Stimulated activated CD4-positive, alpha-beta T cell treated with anti-CD3 and anti-CD28 coated beads, Interleukin-4, amount 100 ng/mL, for 1 hour (primary cell): ENCODE results near the gene CASP2.
A peak's percentile ranks its signal among the peaks of the same experiment; 100 is the strongest.

Source experiments
- DNase-seq: peaks from one replicate; pipeline ENCODE4 v3.0.0-alpha.2; 2020

The CASP2 gene

DNA sequence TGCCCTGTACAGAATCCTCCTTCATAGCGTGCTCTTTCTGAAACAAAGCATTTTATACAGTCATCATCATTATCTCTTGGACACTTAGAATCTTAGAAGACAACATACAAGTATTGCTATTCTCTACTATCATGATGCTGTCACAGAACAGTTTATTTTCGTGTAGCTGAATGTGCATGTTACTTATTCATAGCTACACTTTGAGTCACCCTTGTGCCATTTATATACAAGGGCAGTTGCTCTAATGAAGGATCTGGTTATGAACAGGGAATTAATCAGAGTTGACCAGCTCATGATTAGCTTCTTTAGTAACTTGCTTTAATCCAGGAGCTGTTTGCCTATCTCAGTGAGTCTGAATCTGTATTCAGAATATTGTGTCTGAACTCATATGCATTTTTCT, 11.2 kb downstream of the CASP2 start:
- DNase-seq, result no peak

DNA sequence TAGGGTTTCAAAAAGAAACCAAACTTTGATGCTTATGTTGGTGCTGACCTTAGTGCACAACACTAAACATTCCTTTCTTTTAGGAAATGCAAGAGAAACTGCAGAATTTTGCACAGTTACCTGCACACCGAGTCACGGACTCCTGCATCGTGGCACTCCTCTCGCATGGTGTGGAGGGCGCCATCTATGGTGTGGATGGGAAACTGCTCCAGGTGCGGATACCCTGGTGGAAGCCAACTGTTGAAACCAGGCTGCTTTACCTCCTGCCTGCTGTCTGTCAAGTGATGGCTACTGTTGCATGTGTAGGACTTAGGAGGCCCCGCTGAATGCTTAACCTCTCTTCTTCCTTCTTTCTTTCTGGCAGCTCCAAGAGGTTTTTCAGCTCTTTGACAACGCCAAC, 11.7 kb downstream of the CASP2 start:
- DNase-seq, result peak; percentile 63

- DNase-seq, result no peak
Observed at GRCh38 chr7:143300959-143301935, 13.1 kb downstream of the CASP2 start.

- DNase-seq, result no peak
Observed at GRCh38 chr7:143303733-143304132, 15.6 kb downstream of the CASP2 start.

DNA sequence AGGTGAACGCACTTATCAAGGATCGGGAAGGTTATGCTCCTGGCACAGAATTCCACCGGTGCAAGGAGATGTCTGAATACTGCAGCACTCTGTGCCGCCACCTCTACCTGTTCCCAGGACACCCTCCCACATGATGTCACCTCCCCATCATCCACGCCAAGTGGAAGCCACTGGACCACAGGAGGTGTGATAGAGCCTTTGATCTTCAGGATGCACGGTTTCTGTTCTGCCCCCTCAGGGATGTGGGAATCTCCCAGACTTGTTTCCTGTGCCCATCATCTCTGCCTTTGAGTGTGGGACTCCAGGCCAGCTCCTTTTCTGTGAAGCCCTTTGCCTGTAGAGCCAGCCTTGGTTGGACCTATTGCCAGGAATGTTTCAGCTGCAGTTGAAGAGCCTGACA, 16.8 kb downstream of the CASP2 start:
- DNase-seq, result no peak

- DNase-seq, result peak; percentile 75
Observed at GRCh38 chr7:143305423-143306070, 17.4 kb downstream of the CASP2 start.

- DNase-seq, result no peak
Observed at GRCh38 chr7:143308632-143309031, 20.5 kb downstream of the CASP2 start.

DNA sequence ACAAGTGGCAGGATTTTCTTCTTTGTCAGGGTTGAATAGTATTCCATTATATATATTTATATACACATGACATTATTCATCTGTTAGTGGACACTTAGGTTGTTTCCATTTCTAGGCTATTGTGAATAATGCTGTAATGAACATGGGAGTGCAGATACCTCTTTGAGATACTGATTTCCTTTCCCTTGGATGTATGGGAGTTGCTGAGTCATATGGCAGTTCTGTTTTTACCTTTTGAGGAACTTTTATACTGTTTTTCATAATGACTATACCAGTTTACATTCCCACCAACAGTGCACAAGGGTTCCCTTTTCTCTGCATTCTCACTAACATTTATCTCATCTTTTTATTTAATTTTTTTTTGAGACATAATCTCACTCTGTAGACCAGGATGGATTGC, 26.0 kb downstream of the CASP2 start:
- DNase-seq, result no peak

- DNase-seq, result no peak
Observed at GRCh38 chr7:143315776-143316175, 27.6 kb downstream of the CASP2 start, which contains the start of gene CLCN1. Gene CLCN1, plus strand, starts transcription at chr7:143316111. Its CDS starts 102 bp downstream, at chr7:143316213.

DNA sequence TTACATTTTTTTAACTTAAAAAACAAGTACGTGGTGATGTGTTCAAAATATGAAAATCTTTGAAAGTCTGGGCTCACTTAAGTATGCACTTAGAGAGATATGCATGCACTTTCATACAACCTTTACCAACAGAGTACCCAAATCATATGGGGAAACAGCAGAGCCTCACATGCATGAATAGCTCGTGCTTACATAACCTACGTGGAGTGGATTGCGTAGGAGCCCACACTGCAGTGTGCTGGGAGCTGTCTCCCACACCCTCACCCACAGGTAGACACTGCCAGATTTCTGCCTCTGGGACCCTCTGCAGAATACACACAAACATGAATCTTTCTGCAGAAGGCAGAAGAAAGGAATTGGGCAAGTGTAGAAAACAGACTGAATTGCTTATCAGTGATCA, 28.3 kb downstream of the CASP2 start:
- DNase-seq, result no peak

DNA sequence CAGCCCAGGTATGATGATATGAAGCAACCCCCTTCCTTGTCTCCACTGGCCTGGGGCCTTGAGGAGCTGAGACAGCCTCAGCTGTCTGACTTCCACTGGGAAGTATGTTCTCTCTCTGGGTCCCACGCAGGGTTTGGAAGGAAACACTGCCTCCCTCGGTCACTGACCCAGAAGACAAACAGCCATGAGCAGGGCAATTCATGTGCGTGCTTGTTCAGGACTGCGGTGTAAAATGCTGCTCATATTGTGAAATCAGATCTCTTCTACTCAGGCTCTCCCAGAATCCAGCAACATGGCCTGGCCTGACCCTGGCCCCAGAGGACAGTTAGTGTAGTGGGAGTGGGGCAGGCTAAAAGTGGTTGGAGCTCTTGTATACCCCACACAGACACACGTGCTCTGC, 30.5 kb downstream of the CASP2 start:
- DNase-seq, result no peak

DNA sequence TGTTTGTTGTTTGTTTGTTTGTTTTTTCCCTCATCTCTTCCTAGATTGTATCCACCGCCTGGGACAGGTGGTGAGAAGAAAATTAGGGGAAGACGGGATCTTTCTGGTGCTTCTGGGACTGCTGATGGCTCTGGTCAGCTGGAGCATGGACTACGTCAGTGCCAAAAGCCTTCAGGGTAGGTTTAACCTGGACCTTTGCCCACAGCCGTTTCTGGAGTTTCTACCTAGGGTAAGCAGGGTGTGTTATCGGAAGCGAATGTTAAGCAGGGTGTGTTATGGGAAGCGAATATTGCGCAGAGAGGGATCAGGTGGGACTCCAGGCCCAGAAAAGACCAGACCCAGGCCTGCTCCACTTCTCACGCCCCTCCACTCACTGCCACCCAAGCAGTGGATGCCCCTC, 32.5 kb downstream of the CASP2 start:
- DNase-seq, result no peak

- DNase-seq, result no peak
Observed at GRCh38 chr7:143321242-143321641, 33.1 kb downstream of the CASP2 start.

DNA sequence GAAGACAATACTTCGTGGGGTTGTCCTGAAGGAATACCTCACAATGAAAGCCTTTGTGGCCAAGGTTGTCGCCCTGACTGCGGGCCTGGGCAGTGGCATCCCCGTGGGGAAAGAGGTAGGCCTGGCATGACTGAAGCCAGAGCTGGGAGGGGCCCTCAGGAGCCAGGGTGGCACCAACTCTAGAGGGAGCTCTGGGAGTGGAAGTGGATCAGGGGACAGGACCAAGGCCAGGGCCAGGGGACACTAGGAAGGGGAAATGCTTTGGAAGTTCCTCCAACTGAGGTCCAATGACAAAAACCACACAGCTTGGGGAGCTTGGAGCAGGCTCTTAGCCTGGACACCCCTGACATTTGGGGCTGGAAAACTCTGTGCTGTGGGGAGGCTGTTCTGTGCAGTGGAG, 33.6 kb downstream of the CASP2 start:
- DNase-seq, result no peak

GRCh38 chr7:143322760-143323633, 34.8 kb downstream of the CASP2 start:
- no peak for DNase-seq

DNA sequence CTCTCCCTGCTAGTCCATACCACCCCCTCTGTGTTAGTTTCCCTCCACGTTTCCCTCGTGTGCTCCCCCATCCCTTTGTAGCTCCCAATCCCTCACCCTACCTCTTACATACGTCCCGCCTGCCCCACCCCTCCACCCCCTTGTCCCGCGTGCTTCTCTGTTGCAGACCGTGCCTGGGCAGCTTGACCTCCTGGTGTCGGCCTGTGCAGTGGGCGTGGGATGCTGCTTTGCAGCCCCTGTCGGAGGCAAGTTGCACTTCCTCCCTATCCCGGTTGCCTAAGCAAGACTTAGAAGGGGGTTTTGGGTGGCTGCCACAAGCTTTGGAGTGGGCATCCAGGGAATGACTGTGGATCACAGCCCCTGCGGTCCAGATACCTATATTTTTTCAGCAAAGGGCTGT, 35.5 kb downstream of the CASP2 start:
- no peak for DNase-seq

DNA sequence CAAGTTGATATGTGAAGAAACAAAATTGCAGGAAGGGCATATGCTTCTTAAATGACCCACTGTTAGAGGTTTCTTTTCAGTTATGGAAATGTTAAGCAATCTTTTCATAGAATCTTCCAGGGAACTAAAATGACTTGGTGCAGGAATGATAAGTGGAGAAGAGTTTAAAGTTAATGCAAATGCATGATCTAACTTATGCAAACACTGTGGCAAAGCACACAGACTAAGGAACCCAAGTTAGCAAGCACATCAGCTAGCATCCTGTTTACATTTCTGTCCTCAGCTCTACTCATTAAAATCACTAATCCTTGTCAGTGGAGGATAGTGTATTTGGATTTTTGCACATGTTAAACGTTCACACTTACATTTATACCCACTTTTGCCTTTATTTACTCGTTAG, 37.1 kb downstream of the CASP2 start:
- DNase-seq, result no peak

GRCh38 chr7:143327903-143328302, 39.8 kb downstream of the CASP2 start:
- no peak for DNase-seq

- DNase-seq, result no peak
Observed at GRCh38 chr7:143329471-143330170, 41.5 kb downstream of the CASP2 start.

GRCh38 chr7:143331179-143331801, 43.1 kb downstream of the CASP2 start:
- DNase-seq, result no peak

DNA sequence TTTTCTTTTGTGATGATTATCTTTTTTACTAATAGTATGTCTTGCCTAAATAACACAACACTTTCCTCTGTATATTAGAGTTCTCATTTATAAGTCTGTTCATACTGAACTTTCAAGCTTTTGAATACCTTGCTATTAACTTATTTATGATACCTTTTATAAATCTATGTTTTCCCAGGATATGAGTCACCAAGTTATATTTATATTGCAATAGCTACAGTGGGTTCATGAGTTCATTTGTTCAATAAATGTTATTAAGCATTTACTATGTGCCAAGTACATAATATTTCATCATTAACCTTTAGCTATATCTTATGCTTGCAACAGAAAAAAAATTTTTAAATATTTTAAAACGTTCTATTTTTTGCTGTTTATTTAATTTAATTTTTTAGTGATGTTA, 46.1 kb downstream of the CASP2 start:
- no peak for DNase-seq

DNA sequence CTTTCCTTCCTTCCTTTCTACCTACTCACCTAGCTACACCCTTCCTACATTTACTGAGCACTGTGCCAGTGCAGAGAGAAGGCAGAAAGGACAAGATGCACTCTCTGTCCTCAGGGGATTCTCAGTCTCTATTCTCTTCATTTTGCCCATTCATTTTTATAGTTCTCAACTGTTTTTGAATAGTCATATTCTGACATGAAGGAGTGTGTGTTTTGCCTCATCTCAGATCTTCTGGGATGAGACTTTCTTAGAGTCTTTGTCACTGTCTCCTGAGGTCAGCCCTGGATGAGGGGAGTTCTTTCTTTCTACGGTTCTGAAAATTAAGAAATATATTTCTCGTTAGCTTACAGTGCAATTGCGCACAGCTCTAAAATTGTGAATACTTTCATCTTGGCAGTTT, 49.1 kb downstream of the CASP2 start:
- no peak for DNase-seq
